MG63 (cell line): ENCODE data around the gene PLEK. TPM values are rescaled to one million over a fixed set of nuclear protein-coding genes. Genes with fewer than 3 reads are reported as not detected.
"Not testable (repeated sequence)": the region's sequence is repeated elsewhere in the genome, so short reads cannot be mapped to it uniquely, and the experiment has no call there.

ENCODE experiments used
- DNase-seq: peaks from one replicate; pipeline ENCODE4 v3.0.0-alpha.2; 2020
- H3K27me3 ChIP-seq: fragments of 250-450 bp; sonication (Bioruptor Pico); 2 replicates; pipeline ENCODE4 v1.5.1; 2020; ENCODE audit warnings: mild to moderate bottlenecking, moderate library complexity
- H3K36me3 ChIP-seq: fragments of 250-450 bp; sonication (Bioruptor Pico); 2 replicates; pipeline ENCODE4 v1.5.1; 2020; ENCODE audit warnings: mild to moderate bottlenecking, moderate library complexity
- H3K4me3 ChIP-seq: fragments of 250-450 bp; sonication (Bioruptor Pico); 2 replicates; pipeline ENCODE4 v1.5.1; 2020; ENCODE audit warnings: mild to moderate bottlenecking, moderate library complexity
- H3K9me3 ChIP-seq: fragments of 250-450 bp; sonication (Bioruptor Pico); 2 replicates; pipeline ENCODE4 v1.5.1; 2020; ENCODE audit warnings: mild to moderate bottlenecking, moderate library complexity
- total RNA-seq: library from RNA; depleted of rRNA; stranded (reverse); fragments of >200 nt; shearing (Covaris generic); gene quantifications from 2 replicates; pipeline ENCODE4 v1.2.3, GENCODE V29; 2014; ENCODE audit warnings: low replicate concordance; rRNA removed

PLEK gene
- total RNA-seq, 1 experiment from 2014 or later, result not detected

GRCh38 chr2:68438455-68439303 is 73.6 kb downstream of the PLEK start:
- Histone ChIP-seq H3K9me3 (no peaks in the 10 kb centered on the region), H3K36me3 (no peaks in the 10 kb centered on the region), H3K4me3 (no peak overlapping the region), H3K27me3 (peaks cover 7% of the 10 kb centered on the region; the same call in 1 of the 2 replicates)
- no peak for DNase-seq

DNA sequence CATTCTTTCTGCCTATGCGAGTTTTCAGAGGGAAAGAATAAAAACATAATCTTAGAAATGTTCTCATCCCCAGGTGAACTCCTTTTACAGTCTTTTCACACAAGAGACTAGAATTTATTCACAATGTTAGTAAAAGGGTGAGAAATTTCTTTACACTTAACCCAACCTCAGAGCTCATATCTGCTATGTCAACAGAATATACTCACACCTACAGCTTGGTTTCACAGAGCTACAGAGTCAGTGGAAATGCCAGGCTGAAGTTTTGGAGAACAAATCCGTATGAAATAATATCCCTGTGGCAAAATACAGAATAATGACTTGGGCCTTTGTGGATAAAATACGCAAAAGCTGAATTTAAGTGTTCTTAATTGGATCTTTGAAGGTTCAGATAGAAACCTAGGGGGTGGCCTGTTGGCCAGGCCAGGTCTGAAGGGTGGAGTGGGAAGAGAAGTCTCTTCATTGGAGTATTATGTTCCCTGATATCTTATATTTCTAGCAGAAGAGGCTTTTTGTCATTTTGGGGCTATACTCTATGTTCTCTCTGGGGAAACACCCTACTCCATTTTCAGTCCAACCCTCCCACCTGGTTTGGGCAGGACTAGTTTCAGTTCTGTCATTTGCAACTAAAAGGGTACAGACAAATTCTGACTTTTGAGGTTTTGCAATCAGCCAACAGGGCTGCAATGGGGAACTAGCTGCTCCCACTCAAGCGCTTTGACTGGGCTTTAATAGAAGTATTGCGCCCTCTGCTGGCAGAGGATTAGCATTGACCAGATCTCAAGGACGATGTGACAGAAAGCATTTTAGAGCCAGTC is 76.3 kb downstream of the PLEK start:
- Histone ChIP-seq H3K9me3 (no peaks in the 10 kb centered on the region), H3K36me3 (no peaks in the 10 kb centered on the region), H3K27me3 (peaks cover 7% of the 10 kb centered on the region; the same call in 1 of the 2 replicates), H3K4me3 (no peak overlapping the region)
- peak; percentile 68 for DNase-seq

GRCh38 chr2:68441994-68442322 is 76.9 kb downstream of the PLEK start:
- no peak overlapping the region for H3K4me3 ChIP-seq
- H3K27me3 ChIP-seq, result peaks cover 7% of the 10 kb centered on the region; the same call in 1 of the 2 replicates
- no peak for DNase-seq
- no peaks in the 10 kb centered on the region for H3K9me3 ChIP-seq
- no peaks in the 10 kb centered on the region for H3K36me3 ChIP-seq

GRCh38 chr2:68446425-68446824 is 81.3 kb downstream of the PLEK start:
- not testable (repeated sequence) for H3K36me3 ChIP-seq, H3K4me3 ChIP-seq, H3K27me3 ChIP-seq, DNase-seq, H3K9me3 ChIP-seq

Other genes with a start within 250 kb of the PLEK start
- gene PNO1, start 207.4 kb upstream of the PLEK start, total RNA-seq, result 34.0 and 38.3 TPM in 2 replicates
- gene PPP3R1, start 112.8 kb upstream of the PLEK start, total RNA-seq, result 34.3 and 47.5 TPM in 2 replicates
- 28.5 and 33.4 TPM in 2 replicates for gene CNRIP1, start 45.3 kb upstream of the PLEK start, total RNA-seq
- 0.13 TPM in 1 of 2 replicates, not detected in the other for gene FBXO48, start 102.0 kb downstream of the PLEK start, total RNA-seq
- 0.99 and 2.5 TPM in 2 replicates for gene APLF, start 102.3 kb downstream of the PLEK start, total RNA-seq